Mammary epithelial cell (primary cell): Measurements from ENCODE around the gene SAP30BP.

Experiments used
- CTCF ChIP-seq, 2 donors: IDR thresholded peaks in 1 of 2; conservative IDR thresholded peaks in 1 of 2; 2 replicates each; pipeline ENCODE4 v1.5.1; 2011 to 2012; ENCODE audit warnings: inconsistent platforms in 2 of 2, low read length in 2 of 2, mild to moderate bottlenecking in 2 of 2, control low read depth in 1 of 2, low read depth in 1 of 2; ENCODE audit not compliant: insufficient read depth in 1 of 2; ENCODE audit errors: extremely low read depth in 1 of 2
- EZH2 ChIP-seq: IDR thresholded peaks from 2 replicates; pipeline ENCODE4 v1.6.1; 2012; ENCODE audit warnings: low read length, inconsistent platforms, borderline replicate concordance

GRCh38 chr17:75623386-75623785, 43.8 kb upstream of the SAP30BP start:
- TF ChIP-seq CTCF (conservative IDR thresholded peaks at IDR 0.05 in 1 of 2, IDR thresholded peaks at IDR 0.05 in 1 of 2; ENCODE audit: extremely low read depth in 1 of 2, insufficient read depth in 1 of 2, low read depth in 1 of 2, low read length in 2 of 2) (no peak), EZH2 (no peak)
